ENCODE data around the gene CTSA.
"Not testable (repeated sequence)": the region's sequence is repeated elsewhere in the genome, so short reads cannot be mapped to it uniquely, and the experiment has no call there.

CTSA gene

GRCh38 chr20:45866454-45866853 lies 24.7 kb upstream of the CTSA start:
- no peak for DNase-seq (ENCODE audit: low read depth in 2 of 2)

- DNase-seq (ENCODE audit: low read depth in 2 of 2) = no peak
These were observed 23.9 kb upstream of the CTSA start for GRCh38 chr20:45867136-45867818.

- no peak for DNase-seq (ENCODE audit: low read depth in 2 of 2)
These were observed 23.3 kb upstream of the CTSA start for GRCh38 chr20:45867819-45868176.

GRCh38 chr20:45872626-45873025 lies 18.5 kb upstream of the CTSA start:
- no peak for DNase-seq (ENCODE audit: low read depth in 2 of 2)

GRCh38 chr20:45873409-45874103 lies 17.6 kb upstream of the CTSA start:
- no peak for DNase-seq (ENCODE audit: low read depth in 2 of 2)

- DNase-seq (ENCODE audit: low read depth in 2 of 2) = not testable (repeated sequence)
These were observed 17.0 kb upstream of the CTSA start for GRCh38 chr20:45874104-45874481.

GRCh38 chr20:45874576-45874975 lies 16.6 kb upstream of the CTSA start:
- DNase-seq (ENCODE audit: low read depth in 2 of 2) = no peak

GRCh38 chr20:45878076-45878761 lies 12.9 kb upstream of the CTSA start:
- DNase-seq (ENCODE audit: low read depth in 2 of 2) = no peak

GRCh38 chr20:45880988-45881788 lies 9.9 kb upstream of the CTSA start, which contains the start of gene ZSWIM1:
Gene ZSWIM1, plus strand, starts transcription at chr20:45881227. Its CDS starts 1,366 bp downstream, at chr20:45882593.
- DNase-seq (ENCODE audit: low read depth in 2 of 2) = peak; percentile 94 to 97

- no peak for DNase-seq (ENCODE audit: low read depth in 2 of 2)
These were observed 8.6 kb upstream of the CTSA start for GRCh38 chr20:45882469-45883099.

- no peak for DNase-seq (ENCODE audit: low read depth in 2 of 2)
These were observed 8.1 kb upstream of the CTSA start for GRCh38 chr20:45883100-45883469.

GRCh38 chr20:45886590-45887345 lies 4.4 kb upstream of the CTSA start:
- no peak for DNase-seq (ENCODE audit: low read depth in 2 of 2)

GRCh38 chr20:45887346-45887715 lies 3.8 kb upstream of the CTSA start, which contains the start of gene SPATA25:
Gene SPATA25, minus strand, starts transcription at chr20:45887622. Its CDS starts 32 bp downstream, at chr20:45887590.
- DNase-seq (ENCODE audit: low read depth in 2 of 2) = no peak

- DNase-seq (ENCODE audit: low read depth in 2 of 2) = no peak
These were observed 2.5 kb upstream of the CTSA start for GRCh38 chr20:45888681-45889080.

GRCh38 chr20:45890077-45890984 lies 804 bp upstream of the CTSA start:
- no peak for DNase-seq (ENCODE audit: low read depth in 2 of 2)

GRCh38 chr20:45892049-45892825 lies 1.1 kb downstream of the CTSA start:
- DNase-seq (ENCODE audit: low read depth in 2 of 2) = no peak

- no peak for DNase-seq (ENCODE audit: low read depth in 2 of 2)
These were observed 1.8 kb downstream of the CTSA start for GRCh38 chr20:45892828-45893500.

- no peak for DNase-seq (ENCODE audit: low read depth in 2 of 2)
These were observed 2.7 kb downstream of the CTSA start for GRCh38 chr20:45893831-45894230.

All from stimulated activated CD8-positive, alpha-beta memory T cell treated with anti-CD3 and anti-CD28 coated beads, Interleukin-7, amount 100 ng/mL, for 1 hour (primary cell).